Smooth muscle cell (in vitro differentiated cells): ENCODE results near the gene MEIS2. TPM values are rescaled to one million over a fixed set of nuclear protein-coding genes. Genes with fewer than 3 reads are reported as not detected.

Source experiments
- DNase-seq: peaks from one replicate; lab custom pipeline; 2025; ENCODE audit not compliant: unreplicated experiment; lab: John Stamatoyannopoulos, UW
- H2AFZ ChIP-seq: fragments of 200-600 bp; sonication (generic); 2 replicates; pipeline ENCODE4 v1.6.0; 2016; ENCODE audit warnings: antibody characterized with exemption, low read depth, mild to moderate bottlenecking
- H3F3A ChIP-seq: fragments of 200-600 bp; sonication (generic); 2 replicates; pipeline ENCODE4 v1.6.0; 2017; ENCODE audit warnings: antibody characterized with exemption, low read depth
- H3K27ac ChIP-seq: fragments of 200-600 bp; sonication (generic); 2 replicates; pipeline ENCODE4 v1.5.1; 2016; ENCODE audit warnings: low read depth, mild to moderate bottlenecking
- H3K27me3 ChIP-seq: fragments of 200-600 bp; sonication (generic); 2 replicates; pipeline ENCODE4 v1.6.1; 2016; ENCODE audit warnings: low read depth, mild to moderate bottlenecking
- H3K36me3 ChIP-seq: fragments of 200-600 bp; sonication (generic); 2 replicates; pipeline ENCODE4 v1.5.1; 2016; ENCODE audit warnings: low read depth
- H3K4me1 ChIP-seq: fragments of 200-600 bp; sonication (generic); 2 replicates; pipeline ENCODE4 v1.5.1; 2016; ENCODE audit warnings: low read depth
- H3K4me2 ChIP-seq: fragments of 200-600 bp; sonication (generic); 2 replicates; pipeline ENCODE4 v1.6.0; 2016; ENCODE audit warnings: mild to moderate bottlenecking
- H3K4me3 ChIP-seq: fragments of 200-600 bp; sonication (generic); 2 replicates; pipeline ENCODE4 v1.5.1; 2016; ENCODE audit warnings: mild to moderate bottlenecking
- H3K79me2 ChIP-seq: fragments of 200-600 bp; sonication (generic); 2 replicates; pipeline ENCODE4 v1.6.0; 2016; ENCODE audit warnings: low read depth, mild to moderate bottlenecking
- H3K9ac ChIP-seq: fragments of 200-600 bp; sonication (generic); 2 replicates; pipeline ENCODE4 v1.6.0; 2016; ENCODE audit warnings: low read depth
- H3K9me3 ChIP-seq: fragments of 200-600 bp; sonication (generic); replicated peaks from 2 replicates; pipeline ENCODE4 v1.5.1; 2016; ENCODE audit warnings: low read depth
- H4K20me1 ChIP-seq: fragments of 200-600 bp; sonication (generic); 2 replicates; pipeline ENCODE4 v1.6.0; 2016; ENCODE audit warnings: low read depth
- WGBS: methylation state at CpG from one replicate; pipeline ENCODE4 v1.1.7; 2016; ENCODE audit warnings: low lambda C conversion rate; 5-methylcytosine and 5-hydroxymethylcytosine counted together
- polyA plus RNA-seq: library from polyadenylated mRNA; unstranded; fragments of >200 nt; fragmentation: Nextera tagmentation; extraction: Ambion mirVana; gene quantifications from 2 replicates; pipeline ENCODE4 v1.2.1, GENCODE V29; 2016
- total RNA-seq: library from RNA; depleted of rRNA; stranded (reverse); fragments of >200 nt; gene quantifications from 2 replicates; pipeline ENCODE4 v1.2.3, GENCODE V29; 2014
- TF ChIP-seq, protein P1 (sequence below): fragments of 200-600 bp; sonication (generic); IDR thresholded peaks from 2 replicates; pipeline ENCODE4 v1.5.1; 2017; ENCODE audit warnings: borderline replicate concordance, mild to moderate bottlenecking, antibody characterized with exemption; ENCODE audit not compliant: insufficient read depth, poor library complexity, severe bottlenecking

MEIS2 gene
- total and polyA plus RNA-seq, 2 experiments from 2014 or later, result 13.0 to 33.4 TPM

DNA sequence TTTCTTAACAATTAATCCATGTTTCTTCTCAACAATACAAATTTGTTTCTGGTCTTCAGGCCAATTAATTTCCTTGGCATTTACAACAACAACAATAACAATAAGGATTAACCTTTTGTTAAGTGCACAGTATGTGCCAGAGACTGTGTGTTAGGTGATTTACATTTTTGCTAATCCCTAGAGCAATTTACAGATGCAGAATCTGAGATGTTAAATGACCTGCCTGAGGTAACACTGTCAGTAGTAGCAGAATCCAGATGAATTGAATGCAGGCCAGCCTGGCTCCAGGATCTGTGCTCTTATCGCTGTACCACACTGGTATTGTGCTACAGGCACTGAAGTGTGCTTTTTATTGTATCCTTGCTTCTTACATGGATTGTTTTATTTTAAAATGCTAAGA is 122.2 kb downstream of the MEIS2 start:
- Histone ChIP-seq H2AFZ (no peak overlapping the region), H3K9me3 (no peaks in the 10 kb centered on the region), H3K79me2 (no peaks in the 10 kb centered on the region), H3K27me3 (no peaks in the 10 kb centered on the region), H3K4me3 (no peak overlapping the region), H3K4me2 (no peak overlapping the region), H3K4me1 (no peaks in the 10 kb centered on the region), H3K27ac (no peak overlapping the region), H3K9ac (no peak overlapping the region), H3F3A (no peaks in the 10 kb centered on the region), H4K20me1 (no peaks in the 10 kb centered on the region), H3K36me3 (no peaks in the 10 kb centered on the region)
- no peak for DNase-seq
- WGBS, result 76% methylated on average over 1 of the region's 1 CpG
- TF ChIP-seq, protein P1, sequence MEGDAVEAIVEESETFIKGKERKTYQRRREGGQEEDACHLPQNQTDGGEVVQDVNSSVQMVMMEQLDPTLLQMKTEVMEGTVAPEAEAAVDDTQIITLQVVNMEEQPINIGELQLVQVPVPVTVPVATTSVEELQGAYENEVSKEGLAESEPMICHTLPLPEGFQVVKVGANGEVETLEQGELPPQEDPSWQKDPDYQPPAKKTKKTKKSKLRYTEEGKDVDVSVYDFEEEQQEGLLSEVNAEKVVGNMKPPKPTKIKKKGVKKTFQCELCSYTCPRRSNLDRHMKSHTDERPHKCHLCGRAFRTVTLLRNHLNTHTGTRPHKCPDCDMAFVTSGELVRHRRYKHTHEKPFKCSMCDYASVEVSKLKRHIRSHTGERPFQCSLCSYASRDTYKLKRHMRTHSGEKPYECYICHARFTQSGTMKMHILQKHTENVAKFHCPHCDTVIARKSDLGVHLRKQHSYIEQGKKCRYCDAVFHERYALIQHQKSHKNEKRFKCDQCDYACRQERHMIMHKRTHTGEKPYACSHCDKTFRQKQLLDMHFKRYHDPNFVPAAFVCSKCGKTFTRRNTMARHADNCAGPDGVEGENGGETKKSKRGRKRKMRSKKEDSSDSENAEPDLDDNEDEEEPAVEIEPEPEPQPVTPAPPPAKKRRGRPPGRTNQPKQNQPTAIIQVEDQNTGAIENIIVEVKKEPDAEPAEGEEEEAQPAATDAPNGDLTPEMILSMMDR, result no peak

DNA sequence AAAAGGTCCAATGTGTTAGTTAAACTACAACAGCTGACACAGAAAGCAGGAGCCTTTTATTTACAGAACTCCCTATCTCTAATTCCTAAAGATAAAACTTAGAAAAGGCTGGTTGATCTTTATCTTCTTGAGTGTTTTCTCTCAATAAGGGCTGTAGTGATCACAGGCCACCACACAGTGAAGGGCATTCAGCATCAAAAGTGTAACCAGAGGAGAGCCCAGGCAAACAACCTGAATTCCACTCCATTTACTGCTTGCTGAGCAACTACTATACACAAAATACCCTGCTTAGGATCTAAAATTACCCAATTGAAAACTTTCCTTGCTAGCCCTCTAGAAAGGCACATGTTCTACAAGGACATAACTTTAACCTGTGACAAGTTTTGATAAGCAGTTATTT is 122.7 kb downstream of the MEIS2 start:
- TF ChIP-seq, protein P1, result no peak
- no peak for DNase-seq
- no peaks in the 10 kb centered on the region for H3K9me3 ChIP-seq
- no peak overlapping the region for H3K9ac ChIP-seq
- no peak overlapping the region for H3K4me3 ChIP-seq
- H2AFZ ChIP-seq, result no peak overlapping the region
- no peaks in the 10 kb centered on the region for H3K27me3 ChIP-seq
- no peaks in the 10 kb centered on the region for H3K79me2 ChIP-seq
- no peak overlapping the region for H3K27ac ChIP-seq
- H3K4me2 ChIP-seq, result no peak overlapping the region
- H3K4me1 ChIP-seq, result no peaks in the 10 kb centered on the region
- H3F3A ChIP-seq, result no peaks in the 10 kb centered on the region
- H3K36me3 ChIP-seq, result no peaks in the 10 kb centered on the region
- H4K20me1 ChIP-seq, result no peaks in the 10 kb centered on the region

GRCh38 chr15:36972704-36973103 is 127.6 kb downstream of the MEIS2 start:
- no peak overlapping the region for H3K4me2 ChIP-seq
- no peak overlapping the region for H3K4me3 ChIP-seq
- H4K20me1 ChIP-seq, result no peaks in the 10 kb centered on the region
- H3F3A ChIP-seq, result no peaks in the 10 kb centered on the region
- no peaks in the 10 kb centered on the region for H3K9me3 ChIP-seq
- H3K27me3 ChIP-seq, result no peaks in the 10 kb centered on the region
- H3K36me3 ChIP-seq, result no peaks in the 10 kb centered on the region
- no peak overlapping the region for H3K27ac ChIP-seq
- DNase-seq, result no peak
- H2AFZ ChIP-seq, result no peak overlapping the region
- H3K79me2 ChIP-seq, result no peaks in the 10 kb centered on the region
- TF ChIP-seq, protein P1, result no peak
- no peaks in the 10 kb centered on the region for H3K4me1 ChIP-seq
- no peak overlapping the region for H3K9ac ChIP-seq
- 93% methylated on average over 3 of the region's 3 CpGs for WGBS

GRCh38 chr15:36970522-36970921 is 129.8 kb downstream of the MEIS2 start:
- Histone ChIP-seq H3K27me3 (no peaks in the 10 kb centered on the region), H3K36me3 (no peaks in the 10 kb centered on the region), H2AFZ (no peak overlapping the region), H3K27ac (no peak overlapping the region), H3K9me3 (no peaks in the 10 kb centered on the region), H4K20me1 (no peaks in the 10 kb centered on the region), H3F3A (no peaks in the 10 kb centered on the region), H3K4me2 (no peak overlapping the region), H3K4me3 (no peak overlapping the region), H3K9ac (no peak overlapping the region), H3K79me2 (no peaks in the 10 kb centered on the region), H3K4me1 (no peaks in the 10 kb centered on the region)
- TF ChIP-seq, protein P1, result no peak
- DNase-seq, result no peak
- 91% methylated on average over 5 of the region's 5 CpGs for WGBS
